Upper lobe of right lung (tissue), 1 donor: ENCODE results near the gene RALY. TPM values are rescaled to one million over a fixed set of nuclear protein-coding genes. Genes with fewer than 3 reads are reported as not detected.
A peak's percentile ranks its signal among the peaks of the same experiment; 100 is the strongest.

Source experiments
- ATAC-seq: fragments of 200-7000 bp; cut with Tn5 transposase; one replicate; pipeline ENCODE4 v1.9.1; 2020; ENCODE audit warnings: mild to moderate bottlenecking, moderate library complexity
- DNase-seq: peaks from one replicate; pipeline ENCODE4 v3.0.0-alpha.2; 2020
- H3K27ac ChIP-seq: fragments of 200-600 bp; one replicate; pipeline ENCODE4 v1.8.0; 2022
- H3K27me3 ChIP-seq: fragments of 200-600 bp; one replicate; pipeline ENCODE4 v1.8.0; 2022; ENCODE audit warnings: mild to moderate bottlenecking
- H3K36me3 ChIP-seq: fragments of 200-600 bp; one replicate; pipeline ENCODE4 v1.8.0; 2022
- H3K4me1 ChIP-seq: fragments of 200-600 bp; one replicate; pipeline ENCODE4 v1.8.0; 2022
- H3K4me3 ChIP-seq: fragments of 200-600 bp; one replicate; pipeline ENCODE4 v1.8.0; 2022; ENCODE audit warnings: mild to moderate bottlenecking
- H3K9me3 ChIP-seq: fragments of 200-600 bp; one replicate; pipeline ENCODE4 v1.8.0; 2022
- CTCF ChIP-seq: fragments of 200-600 bp; IDR thresholded peaks from one replicate; pipeline ENCODE4 v1.8.0; 2022; ENCODE audit warnings: antibody characterized with exemption
- intact Hi-C: fragments of 100-400 bp; cut with DNase I; formaldehyde crosslinking; loops from one replicate; pipeline ENCODE4 v1.11.0; 2022
- total RNA-seq: library from RNA; stranded (reverse); fragmentation: NEBNext Ultra II Directional; extraction: Animal tissue kit (Norgen Biotek cat#: 25700); gene quantifications from one replicate; pipeline ENCODE4 v1.2.1, GENCODE V29; 2021
- donor health status: DM: no; HTN: yes; CAD: no; lungs with severe emphysema.

RALY gene
- total RNA-seq, 1 donor from 2014 or later: 130 TPM

GRCh38 chr20:34045294-34045693 lies 51.6 kb downstream of the RALY start:
- Histone ChIP-seq H3K4me3 (no peak overlapping the region), H3K9me3 (no peaks in the 10 kb centered on the region), H3K4me1 (peaks cover 75% of the 10 kb centered on the region), H3K27me3 (no peaks in the 10 kb centered on the region), H3K27ac (no peak overlapping the region), H3K36me3 (no peaks in the 10 kb centered on the region)
- TF ChIP-seq CTCF: no peak
- DNase-seq (no peak), ATAC-seq (peak; percentile 78)
- intact Hi-C loops: no loop called here

- intact Hi-C loops: no loop called here
- Histone ChIP-seq H3K9me3 (no peaks in the 10 kb centered on the region), H3K27ac (no peak overlapping the region), H3K36me3 (no peaks in the 10 kb centered on the region), H3K4me1 (peaks cover 72% of the 10 kb centered on the region), H3K27me3 (no peaks in the 10 kb centered on the region), H3K4me3 (no peak overlapping the region)
- ATAC-seq: peak; percentile 15
- no peak for DNase-seq
- no peak for TF ChIP-seq CTCF
Observed at GRCh38 chr20:34045930-34046725, 52.4 kb downstream of the RALY start.

- intact Hi-C loops: no loop called here
- no peak overlapping the region for H3K27ac ChIP-seq
- H3K4me1 ChIP-seq: peaks cover 73% of the 10 kb centered on the region
- H3K27me3 ChIP-seq: no peaks in the 10 kb centered on the region
- H3K36me3 ChIP-seq: no peaks in the 10 kb centered on the region
- ATAC-seq (no peak), DNase-seq (no peak)
- H3K9me3 ChIP-seq: no peaks in the 10 kb centered on the region
- TF ChIP-seq CTCF: no peak
- no peak overlapping the region for H3K4me3 ChIP-seq
Observed at GRCh38 chr20:34047010-34047687, 53.4 kb downstream of the RALY start.

- TF ChIP-seq CTCF: no peak
- H3K9me3 ChIP-seq: no peaks in the 10 kb centered on the region
- peaks cover 73% of the 10 kb centered on the region for H3K4me1 ChIP-seq
- no peaks in the 10 kb centered on the region for H3K36me3 ChIP-seq
- DNase-seq: no peak
- ATAC-seq: no peak
- intact Hi-C loops: no loop called here
- H3K27ac ChIP-seq: no peak overlapping the region
- H3K4me3 ChIP-seq: no peak overlapping the region
- no peaks in the 10 kb centered on the region for H3K27me3 ChIP-seq
Observed at GRCh38 chr20:34047917-34048316, 54.2 kb downstream of the RALY start.

- Histone ChIP-seq H3K4me1 (peaks cover 60% of the 10 kb centered on the region), H3K4me3 (no peak overlapping the region), H3K36me3 (no peaks in the 10 kb centered on the region), H3K27ac (no peak overlapping the region), H3K9me3 (no peaks in the 10 kb centered on the region), H3K27me3 (no peaks in the 10 kb centered on the region)
- intact Hi-C loops: no loop called here
- ATAC-seq (no peak), DNase-seq (no peak)
- no peak for TF ChIP-seq CTCF
Observed at GRCh38 chr20:34049389-34049788, 55.7 kb downstream of the RALY start.
